ENCODE measurements around the gene PQBP1. TPM values are rescaled to one million over a fixed set of nuclear protein-coding genes. Genes with fewer than 3 reads are reported as not detected.
"Not testable (repeated sequence)": the region's sequence is repeated elsewhere in the genome, so short reads cannot be mapped to it uniquely, and the experiment has no call there.

PQBP1 gene
- 113 TPM for polyA plus RNA-seq (2012; ENCODE audit: insufficient read depth, insufficient read length)

GRCh38 chrX:48897625-48898306 lies at the start of gene PQBP1, which contains the start of gene TIMM17B:
TSS of gene PQBP1 (plus strand) at chrX:48897930. CDS start at chrX:48898510, 580 bp downstream.
TSS of gene TIMM17B (minus strand) at chrX:48897768. CDS start at chrX:48897749, 19 bp downstream.
- DNase-seq (ENCODE audit: low read depth, low spot score) = peak; percentile 95
- peak within 1 kb of the TSS; percentile 83 for H3K4me3 ChIP-seq (ENCODE audit: low read length)

DNA sequence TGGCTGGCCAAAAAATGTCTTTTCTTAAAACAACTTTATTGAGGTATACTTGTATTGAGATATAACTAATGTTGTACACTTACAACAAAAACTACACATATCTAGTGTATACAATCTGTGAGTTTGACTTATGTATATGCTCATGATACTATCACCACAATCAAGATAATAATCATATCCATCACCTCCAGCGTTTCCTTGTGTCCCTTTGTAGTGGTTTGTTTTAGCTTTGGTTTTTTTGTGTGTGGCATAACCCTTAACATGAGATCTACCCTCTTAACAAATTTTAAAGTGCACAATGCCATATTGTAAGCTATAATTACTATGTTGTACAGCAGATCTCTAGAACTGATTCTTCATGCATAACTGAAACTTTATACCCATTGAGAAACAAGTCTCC lies 48.9 kb upstream of the PQBP1 start:
- DNase-seq (ENCODE audit: low read depth, low spot score) = peak; percentile 78

DNA sequence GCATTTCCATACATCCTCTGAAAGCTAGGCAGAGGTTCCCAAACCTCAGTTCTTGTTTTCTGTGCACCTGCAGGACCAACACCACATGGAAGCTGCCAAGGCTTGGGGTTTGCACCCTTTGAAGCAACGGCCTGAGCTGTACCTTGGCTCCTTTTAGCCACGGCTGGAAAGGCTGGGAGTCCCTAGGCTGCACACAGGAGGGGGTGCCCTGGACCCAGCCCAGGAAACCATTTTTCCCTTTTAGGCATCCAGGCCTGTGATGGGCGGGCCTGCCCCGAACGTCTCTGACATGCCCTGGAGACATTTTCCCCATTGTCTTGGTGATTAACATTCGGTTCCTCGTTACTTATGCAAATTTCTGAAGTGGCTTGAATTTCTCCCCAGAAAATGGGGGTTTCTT lies 44.9 kb upstream of the PQBP1 start:
- H3K4me3 ChIP-seq (ENCODE audit: low read length) = no peak overlapping the region
- DNase-seq (ENCODE audit: low read depth, low spot score) = no peak

More for the DNA sequence above, 48.9 kb upstream of the PQBP1 start:
- no peak overlapping the region for H3K4me3 ChIP-seq (ENCODE audit: low read length)

DNA sequence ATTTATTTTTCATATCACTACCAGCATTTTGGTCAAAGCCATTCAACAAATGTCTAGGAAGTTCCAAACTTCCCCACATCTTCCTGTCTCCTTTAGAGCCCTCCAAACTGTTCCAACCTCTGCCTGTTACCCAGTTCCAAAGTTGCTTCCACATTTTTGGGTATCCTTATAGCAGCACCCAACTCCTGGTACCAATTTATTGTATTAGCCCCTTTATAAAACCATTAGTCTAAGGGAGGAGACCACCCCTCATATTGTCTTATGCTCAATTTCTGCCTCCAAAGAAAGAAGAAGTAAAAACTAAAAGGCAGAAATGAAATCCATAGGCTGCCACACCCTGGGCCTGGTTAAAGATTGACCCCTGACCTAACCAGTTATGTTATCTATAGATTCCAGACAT lies 44.2 kb upstream of the PQBP1 start:
- not testable (repeated sequence) for H3K4me3 ChIP-seq (ENCODE audit: low read length); DNase-seq (ENCODE audit: low read depth, low spot score)

GRCh38 chrX:48854121-48854804 lies 43.5 kb upstream of the PQBP1 start:
- DNase-seq (ENCODE audit: low read depth, low spot score); H3K4me3 ChIP-seq (ENCODE audit: low read length): not testable (repeated sequence)

DNA sequence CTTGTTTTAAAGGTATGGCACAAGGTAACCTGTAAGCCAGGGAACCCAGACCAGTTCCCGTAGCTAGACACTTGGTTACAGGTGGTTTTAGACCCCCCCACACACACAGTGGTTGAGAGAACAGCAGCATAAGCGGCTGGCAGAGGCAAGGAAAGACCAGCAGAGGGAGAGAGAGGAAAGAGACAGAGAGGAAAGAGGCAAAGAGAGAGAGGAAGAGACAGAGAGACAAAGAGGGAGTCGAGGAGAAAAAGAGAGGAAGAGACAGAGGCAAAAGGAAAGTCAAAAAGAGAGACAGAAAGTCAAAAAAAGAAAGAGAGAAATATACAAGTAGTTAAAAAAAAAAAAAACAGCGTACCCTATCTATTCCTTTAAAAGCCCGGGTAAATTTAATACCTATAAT lies 42.8 kb upstream of the PQBP1 start:
- DNase-seq (ENCODE audit: low read depth, low spot score) = no peak
- no peak overlapping the region for H3K4me3 ChIP-seq (ENCODE audit: low read length)

- DNase-seq (ENCODE audit: low read depth, low spot score) = no peak
- H3K4me3 ChIP-seq (ENCODE audit: low read length) = no peak overlapping the region
Measured at GRCh38 chrX:48864210-48864609, 33.5 kb upstream of the PQBP1 start.

DNA sequence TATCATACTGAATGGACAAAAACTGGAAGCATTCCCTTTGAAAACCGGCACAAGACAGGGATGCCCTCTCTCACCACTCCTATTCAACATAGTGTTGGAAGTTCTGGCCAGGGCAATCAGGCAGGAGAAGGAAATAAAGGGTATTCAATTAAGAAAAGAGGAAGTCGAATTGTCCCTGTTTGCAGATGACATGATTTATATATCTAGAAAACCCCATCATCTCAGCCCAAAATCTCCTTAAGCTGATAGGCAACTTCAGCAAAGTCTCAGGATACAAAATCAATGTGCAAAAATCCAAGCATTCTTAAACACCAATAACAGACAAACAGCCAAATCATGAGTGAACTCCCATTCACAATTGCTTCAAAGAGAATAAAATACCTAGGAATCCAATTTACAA lies 25.7 kb upstream of the PQBP1 start:
- H3K4me3 ChIP-seq (ENCODE audit: low read length); DNase-seq (ENCODE audit: low read depth, low spot score): not testable (repeated sequence)

GRCh38 chrX:48876944-48877343 lies 20.8 kb upstream of the PQBP1 start:
- H3K4me3 ChIP-seq (ENCODE audit: low read length); DNase-seq (ENCODE audit: low read depth, low spot score): not testable (repeated sequence)

DNA sequence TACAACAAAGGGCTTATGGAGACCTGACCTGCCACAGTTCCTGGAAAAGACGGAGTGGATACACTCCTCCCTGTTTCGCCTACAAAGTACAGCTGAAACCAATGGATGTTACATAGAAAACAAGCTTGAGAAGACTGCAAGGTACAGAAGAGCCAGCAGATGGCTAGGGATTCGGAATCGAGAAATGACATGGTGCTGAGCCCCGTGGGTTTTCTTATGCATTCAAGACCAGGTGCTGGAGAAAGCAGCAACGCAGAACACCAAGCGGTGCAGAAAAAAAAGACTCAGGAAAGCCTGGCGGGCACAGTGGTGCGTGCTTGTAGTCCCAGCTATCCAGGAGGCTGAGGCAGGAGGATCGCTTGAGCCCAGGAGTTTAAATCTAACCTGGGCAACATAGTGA lies 14.0 kb upstream of the PQBP1 start:
- H3K4me3 ChIP-seq (ENCODE audit: low read length) = no peak overlapping the region
- no peak for DNase-seq (ENCODE audit: low read depth, low spot score)

DNA sequence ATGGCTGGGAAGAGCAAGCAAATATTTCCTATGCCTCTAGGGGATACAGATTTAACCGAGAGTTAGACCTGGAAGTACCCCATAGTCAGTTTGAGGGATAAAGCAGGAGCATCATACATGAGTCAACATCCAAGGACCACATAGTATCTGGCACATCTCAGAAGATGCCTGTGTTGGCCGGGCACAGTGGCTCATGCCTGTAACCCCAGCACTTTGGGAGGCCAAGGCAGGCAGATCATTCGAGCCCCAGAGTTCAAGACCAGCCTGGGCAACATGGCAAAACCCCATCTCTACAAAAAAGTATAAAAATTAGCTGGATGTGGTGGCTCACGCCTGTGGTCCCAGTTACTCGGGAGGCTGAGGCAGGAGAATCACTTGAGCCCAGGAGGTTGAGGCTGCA lies 11.1 kb upstream of the PQBP1 start:
- not testable (repeated sequence) for H3K4me3 ChIP-seq (ENCODE audit: low read length); DNase-seq (ENCODE audit: low read depth, low spot score)

DNA sequence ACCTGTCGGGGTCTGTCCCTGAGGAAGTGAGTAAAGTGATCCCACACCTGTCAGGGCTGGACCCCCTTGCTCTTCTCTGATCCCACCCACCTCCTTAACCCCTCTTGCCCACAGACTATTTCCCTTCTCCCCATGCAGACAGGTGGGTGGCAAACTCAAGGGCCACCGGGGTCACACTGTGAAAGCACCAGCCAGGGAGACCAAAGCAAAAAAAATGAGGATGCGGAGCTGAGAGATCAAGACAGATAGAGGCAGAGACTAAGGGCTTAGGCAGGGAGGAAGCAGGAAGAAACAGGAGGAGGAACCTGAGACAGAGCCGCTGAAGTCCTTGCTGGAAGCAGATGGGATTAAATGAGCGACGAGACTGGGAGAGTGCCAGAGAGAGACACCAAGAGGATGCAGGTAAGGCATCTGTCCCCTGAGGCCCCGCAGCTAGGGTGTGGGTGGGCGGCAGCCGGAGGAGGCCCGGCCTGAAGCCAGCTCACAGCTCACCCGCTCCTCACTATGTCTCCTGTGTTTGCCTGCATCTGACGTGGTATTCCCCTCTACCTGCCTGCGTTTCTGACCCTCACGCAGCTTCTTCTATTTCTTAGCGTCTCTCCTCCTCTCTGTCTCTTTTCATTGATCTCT lies 7.3 kb upstream of the PQBP1 start:
- no peak for DNase-seq (ENCODE audit: low read depth, low spot score)
- H3K4me3 ChIP-seq (ENCODE audit: low read length) = no peak overlapping the region

- H3K4me3 ChIP-seq (ENCODE audit: low read length) = no peak overlapping the region
Measured at GRCh38 chrX:48890934-48891401, 6.8 kb upstream of the PQBP1 start.

GRCh38 chrX:48891402-48892288 lies 6.1 kb upstream of the PQBP1 start:
- DNase-seq (ENCODE audit: low read depth, low spot score) = no peak

More at GRCh38 chrX:48890934-48891401, 6.8 kb upstream of the PQBP1 start:
- DNase-seq (ENCODE audit: low read depth, low spot score) = no peak

GRCh38 chrX:48892896-48893295 lies 4.8 kb upstream of the PQBP1 start:
- H3K4me3 ChIP-seq (ENCODE audit: low read length) = no peak overlapping the region
- DNase-seq (ENCODE audit: low read depth, low spot score) = no peak

More at GRCh38 chrX:48891402-48892288, 6.1 kb upstream of the PQBP1 start:
- H3K4me3 ChIP-seq (ENCODE audit: low read length) = no peak overlapping the region

DNA sequence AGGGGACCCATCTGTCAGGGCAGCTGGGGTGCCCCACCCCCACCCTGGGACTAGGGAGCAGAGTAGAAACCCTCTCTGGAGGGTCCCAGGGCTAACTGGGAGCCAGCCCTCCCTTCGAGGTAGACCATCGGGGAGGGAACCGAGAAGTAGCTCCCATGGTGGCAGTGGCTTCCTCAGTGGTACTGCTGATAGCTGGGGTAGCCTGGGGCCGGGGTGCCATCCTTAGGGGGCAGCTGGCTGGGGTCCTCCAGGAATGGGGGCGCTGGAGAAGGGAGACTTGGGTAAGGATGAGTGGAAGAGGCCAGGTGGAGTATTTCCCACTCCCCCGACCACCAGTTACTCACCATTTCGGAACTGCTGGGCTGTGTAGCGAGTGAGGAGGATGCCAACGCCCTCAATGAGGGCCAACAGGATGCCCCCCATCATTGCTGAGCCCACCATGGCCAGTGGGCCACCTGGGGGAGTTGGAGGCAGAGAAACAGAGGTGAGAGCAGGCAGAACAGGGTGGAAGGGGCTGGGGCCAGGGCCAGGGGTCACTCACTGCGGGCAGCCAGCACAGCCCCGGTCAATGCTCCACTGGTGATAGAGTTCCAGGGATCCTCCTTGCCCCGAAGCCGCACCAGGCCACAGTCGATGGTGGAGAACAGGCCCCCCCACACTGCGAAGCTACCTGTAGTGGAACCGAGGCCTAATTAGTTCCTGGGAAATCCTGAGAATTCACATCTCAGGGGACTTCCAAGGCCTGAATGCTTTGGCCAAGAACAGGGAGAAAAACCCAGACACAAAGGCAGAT lies 4.0 kb upstream of the PQBP1 start:
- DNase-seq (ENCODE audit: low read depth, low spot score) = no peak
- H3K4me3 ChIP-seq (ENCODE audit: low read length) = no peak overlapping the region

GRCh38 chrX:48894891-48895290 lies 2.8 kb upstream of the PQBP1 start:
- no peak for DNase-seq (ENCODE audit: low read depth, low spot score)
- H3K4me3 ChIP-seq (ENCODE audit: low read length) = no peak overlapping the region

- DNase-seq (ENCODE audit: low read depth, low spot score) = no peak
- H3K4me3 ChIP-seq (ENCODE audit: low read length) = peak overlapping the region; percentile 83
Measured at GRCh38 chrX:48896611-48897011, 1.1 kb upstream of the PQBP1 start.
